Psoas muscle (tissue), 8 donors: Measurements from ENCODE around the gene MICALL2. TPM values are rescaled to one million over a fixed set of nuclear protein-coding genes. Genes with fewer than 3 reads are reported as not detected.
"Not testable (repeated sequence)": the region's sequence is repeated elsewhere in the genome, so short reads cannot be mapped to it uniquely, and the experiment has no call there.

Experiments
- ATAC-seq, 4 donors: fragments of 200-7000 bp; cut with Tn5 transposase; one replicate each; pipeline ENCODE4 v1.9.1; 2020; ENCODE audit warnings: moderate library complexity in 3 of 4, mild to moderate bottlenecking in 2 of 4
- DNase-seq, 2 donors: peaks; one replicate each; pipeline ENCODE4 v3.0.0-alpha.2; 2020
- H3K27ac ChIP-seq: fragments of 200-600 bp; one replicate; pipeline ENCODE4 v1.8.0; 2022
- H3K27me3 ChIP-seq, 3 donors: fragments of 200-600 bp in 1 of 3; one replicate each; pipeline versions ENCODE4 v1.6.1 to v1.8.0; 2013 to 2022; ENCODE audit warnings: low read length in 2 of 3, mild to moderate bottlenecking in 2 of 3, moderate library complexity in 1 of 3; ENCODE audit not compliant: insufficient read depth in 3 of 3
- H3K36me3 ChIP-seq, 2 donors: fragments of 200-600 bp in 1 of 2; one replicate each; pipeline versions ENCODE4 v1.6.1 to v1.8.0; 2013 to 2022; ENCODE audit warnings: low read depth in 1 of 2, mild to moderate bottlenecking in 1 of 2, moderate library complexity in 1 of 2; ENCODE audit not compliant: insufficient read depth in 1 of 2
- H3K4me1 ChIP-seq: fragments of 200-600 bp; one replicate; pipeline ENCODE4 v1.8.0; 2022
- H3K4me3 ChIP-seq: fragments of 200-600 bp; one replicate; pipeline ENCODE4 v1.8.0; 2022; ENCODE audit warnings: mild to moderate bottlenecking
- H3K9me3 ChIP-seq: fragments of 200-600 bp; one replicate; pipeline ENCODE4 v1.8.0; 2022
- CTCF ChIP-seq: fragments of 200-600 bp; IDR thresholded peaks from one replicate; pipeline ENCODE4 v1.8.0; 2022; ENCODE audit warnings: antibody characterized with exemption
- WGBS, 3 donors: extraction: QIAGEN DNeasy Blood & Tissue Kit; methylation state at CpG; one replicate each; pipeline versions ENCODE4 v1.1.6 to v1.1.7; 2013; 5-methylcytosine and 5-hydroxymethylcytosine counted together
- intact Hi-C, 2 donors: fragments of 100-400 bp; cut with DNase I; formaldehyde crosslinking; loops; one replicate each; pipeline versions ENCODE4 v1.11.0 to v1.14.2; 2022
- polyA plus RNA-seq, 3 donors: library from polyadenylated mRNA; stranded (reverse); fragments of 200-250 nt; gene quantifications; one replicate each; pipeline ENCODE4 v1.2.3, GENCODE V29; 2013
- total RNA-seq, 4 donors: library from RNA; stranded (reverse); fragmentation: NEBNext Ultra II Directional in 2 of 4; extraction: Animal tissue kit (Norgen Biotek cat#: 25700) in 2 of 4; gene quantifications; one replicate each; pipeline versions ENCODE4 v1.2.1 to v1.2.4, GENCODE V29; 2021 to 2023
- donor health status: healthy with polysubstance abuse.
- donor health status: DM: no; HTN: no; CAD: no; lungs with moderate emphysema.
- donor health status: Bipolar disorder and iron deficiency.
- donor health status: healthy.
- donor health status: DM: yes; HTN: yes; CAD: no.
- donor health status: DM: no; HTN: no; CAD: no.
- donor health status: DM: no; HTN: no; CAD: no.
- donor health status: DM: yes; HTN: yes; CAD: no.

The MICALL2 gene
- total and polyA plus RNA-seq, 7 donors, result 4.6 to 12.0 (median 5.8) TPM

- intact Hi-C loops, result no loop called here
- WGBS, 3 donors, result 38 to 47% (median 39%) methylated on average over 11 to 17 of the region's 17 CpGs
- H3K27ac ChIP-seq, result no peak overlapping the region
- H3K4me1 ChIP-seq, result no peaks in the 10 kb centered on the region
- no peaks in the 10 kb centered on the region for H3K9me3 ChIP-seq
- no peaks in the 10 kb centered on the region for H3K36me3 ChIP-seq
- H3K4me3 ChIP-seq, result no peak overlapping the region
- no peak for TF ChIP-seq CTCF
- peaks cover 0 to 4% (median 0%) of the 10 kb centered on the region in 3 donors for H3K27me3 ChIP-seq
- ATAC-seq, result no peak
- DNase-seq, result no peak
These were observed 12.6 kb downstream of the MICALL2 start for GRCh38 chr7:1446620-1447032.

- DNase-seq, H3K9me3 ChIP-seq, ATAC-seq, H3K27ac ChIP-seq, H3K27me3 ChIP-seq, H3K4me3 ChIP-seq, H3K36me3 ChIP-seq, intact Hi-C loops, H3K4me1 ChIP-seq: not testable (repeated sequence)
- WGBS, 3 donors, result 79 to 84% (median 83%) methylated on average over 1 to 4 of the region's 5 CpGs
These were observed 13.2 kb downstream of the MICALL2 start for GRCh38 chr7:1446026-1446425.

GRCh38 chr7:1445341-1445740 lies 13.9 kb downstream of the MICALL2 start:
- Histone ChIP-seq H3K4me3 (no peak overlapping the region), H3K27ac (no peak overlapping the region), H3K4me1 (no peaks in the 10 kb centered on the region), H3K9me3 (no peaks in the 10 kb centered on the region), H3K27me3 (peaks cover 0 to 4% (median 0%) of the 10 kb centered on the region in 3 donors), H3K36me3 (no peaks in the 10 kb centered on the region)
- ATAC-seq (no peak), DNase-seq (no peak)
- no peak for TF ChIP-seq CTCF
- 90 to 92% (median 91%) methylated on average over 20 to 21 of the region's 21 CpGs for WGBS, 3 donors
- intact Hi-C loops, result no loop called here

GRCh38 chr7:1444925-1445322 lies 14.3 kb downstream of the MICALL2 start:
- TF ChIP-seq CTCF, result no peak
- Histone ChIP-seq H3K9me3 (no peaks in the 10 kb centered on the region), H3K27me3 (peaks cover 0 to 4% (median 0%) of the 10 kb centered on the region in 3 donors), H3K4me3 (no peak overlapping the region), H3K36me3 (no peaks in the 10 kb centered on the region), H3K4me1 (no peaks in the 10 kb centered on the region), H3K27ac (no peak overlapping the region)
- DNase-seq, result no peak
- intact Hi-C loops, result no loop called here
- WGBS, 3 donors, result 67 to 79% (median 70%) methylated on average over 16 to 24 of the region's 24 CpGs
- no peak for ATAC-seq

GRCh38 chr7:1444214-1444924 lies 14.9 kb downstream of the MICALL2 start:
- DNase-seq (no peak), ATAC-seq (no peak)
- 92 to 94% (median 93%) methylated on average over 38 to 45 of the region's 45 CpGs for WGBS, 3 donors
- no peak for TF ChIP-seq CTCF
- Histone ChIP-seq H3K4me3 (no peak overlapping the region), H3K27ac (no peak overlapping the region), H3K9me3 (no peaks in the 10 kb centered on the region), H3K27me3 (peaks cover 0 to 4% (median 0%) of the 10 kb centered on the region in 3 donors), H3K36me3 (no peaks in the 10 kb centered on the region), H3K4me1 (no peaks in the 10 kb centered on the region)
- intact Hi-C loops, result no loop called here

GRCh38 chr7:1443587-1444200 lies 15.6 kb downstream of the MICALL2 start:
- DNase-seq, H3K36me3 ChIP-seq, H3K4me3 ChIP-seq, H3K4me1 ChIP-seq, H3K27me3 ChIP-seq, intact Hi-C loops, ATAC-seq, H3K27ac ChIP-seq, H3K9me3 ChIP-seq: not testable (repeated sequence)
- WGBS, 3 donors, result 93 to 97% (median 94%) methylated on average over 21 to 26 of the region's 42 CpGs
